Measurements from ENCODE around the gene LAMC1. TPM values are rescaled to one million over a fixed set of nuclear protein-coding genes. Genes with fewer than 3 reads are reported as not detected.
"Not testable (repeated sequence)": the region's sequence is repeated elsewhere in the genome, so short reads cannot be mapped to it uniquely, and the experiment has no call there.

LAMC1 gene
- total RNA-seq, 2 donors from 2014 or later = 273 to 362 TPM

- H3K27me3 ChIP-seq (replicated peaks; ENCODE audit: insufficient read depth) = no peaks in the 10 kb centered on the region
- ATAC-seq (ENCODE audit: insufficient number of reproducible peaks, low FRiP score, low read depth) (no peak), DNase-seq (ENCODE audit: low spot score) (no peak)
- H3K36me3 ChIP-seq = no peaks in the 10 kb centered on the region
- TF ChIP-seq, protein P1, sequence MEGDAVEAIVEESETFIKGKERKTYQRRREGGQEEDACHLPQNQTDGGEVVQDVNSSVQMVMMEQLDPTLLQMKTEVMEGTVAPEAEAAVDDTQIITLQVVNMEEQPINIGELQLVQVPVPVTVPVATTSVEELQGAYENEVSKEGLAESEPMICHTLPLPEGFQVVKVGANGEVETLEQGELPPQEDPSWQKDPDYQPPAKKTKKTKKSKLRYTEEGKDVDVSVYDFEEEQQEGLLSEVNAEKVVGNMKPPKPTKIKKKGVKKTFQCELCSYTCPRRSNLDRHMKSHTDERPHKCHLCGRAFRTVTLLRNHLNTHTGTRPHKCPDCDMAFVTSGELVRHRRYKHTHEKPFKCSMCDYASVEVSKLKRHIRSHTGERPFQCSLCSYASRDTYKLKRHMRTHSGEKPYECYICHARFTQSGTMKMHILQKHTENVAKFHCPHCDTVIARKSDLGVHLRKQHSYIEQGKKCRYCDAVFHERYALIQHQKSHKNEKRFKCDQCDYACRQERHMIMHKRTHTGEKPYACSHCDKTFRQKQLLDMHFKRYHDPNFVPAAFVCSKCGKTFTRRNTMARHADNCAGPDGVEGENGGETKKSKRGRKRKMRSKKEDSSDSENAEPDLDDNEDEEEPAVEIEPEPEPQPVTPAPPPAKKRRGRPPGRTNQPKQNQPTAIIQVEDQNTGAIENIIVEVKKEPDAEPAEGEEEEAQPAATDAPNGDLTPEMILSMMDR (IDR thresholded peaks at IDR 0.05) = no peak
- H3K4me1 ChIP-seq (ENCODE audit: control insufficient read depth in 1 of 2, low read depth in 2 of 2) = peaks cover 18 to 50% of the 10 kb centered on the region in 2 donors
- H3K9me3 ChIP-seq = no peaks in the 10 kb centered on the region
- H3K27ac ChIP-seq = no peak overlapping the region
- H3K4me3 ChIP-seq = no peak overlapping the region
Observed at GRCh38 chr1:183065168-183065706, 42.0 kb downstream of the LAMC1 start.

DNA sequence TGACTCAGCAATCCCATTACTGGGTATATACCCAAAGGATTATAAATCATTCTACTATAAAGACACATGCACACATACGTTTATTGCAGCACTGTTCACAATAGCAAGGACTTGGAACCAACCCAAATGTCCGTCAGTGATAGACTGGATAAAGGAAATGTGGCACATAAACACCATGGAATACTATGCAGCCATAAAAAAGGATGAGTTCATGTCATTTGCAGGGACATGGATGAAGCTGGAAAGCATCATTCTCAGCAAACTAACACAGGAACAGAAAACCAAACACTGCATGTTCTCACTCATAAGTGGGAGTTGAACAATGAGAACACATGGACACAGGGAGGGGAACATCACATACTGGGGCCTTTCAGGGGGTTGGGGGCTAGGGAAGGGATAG is 43.2 kb downstream of the LAMC1 start:
- H3K4me1 ChIP-seq (ENCODE audit: control insufficient read depth in 1 of 2, low read depth in 2 of 2) = peaks cover 22 to 50% of the 10 kb centered on the region in 2 donors
- not testable (repeated sequence) for H3K27ac ChIP-seq; H3K9me3 ChIP-seq; H3K4me3 ChIP-seq; H3K36me3 ChIP-seq; H3K27me3 ChIP-seq (replicated peaks; ENCODE audit: insufficient read depth); DNase-seq (ENCODE audit: low spot score); ATAC-seq (ENCODE audit: insufficient number of reproducible peaks, low FRiP score, low read depth)

DNA sequence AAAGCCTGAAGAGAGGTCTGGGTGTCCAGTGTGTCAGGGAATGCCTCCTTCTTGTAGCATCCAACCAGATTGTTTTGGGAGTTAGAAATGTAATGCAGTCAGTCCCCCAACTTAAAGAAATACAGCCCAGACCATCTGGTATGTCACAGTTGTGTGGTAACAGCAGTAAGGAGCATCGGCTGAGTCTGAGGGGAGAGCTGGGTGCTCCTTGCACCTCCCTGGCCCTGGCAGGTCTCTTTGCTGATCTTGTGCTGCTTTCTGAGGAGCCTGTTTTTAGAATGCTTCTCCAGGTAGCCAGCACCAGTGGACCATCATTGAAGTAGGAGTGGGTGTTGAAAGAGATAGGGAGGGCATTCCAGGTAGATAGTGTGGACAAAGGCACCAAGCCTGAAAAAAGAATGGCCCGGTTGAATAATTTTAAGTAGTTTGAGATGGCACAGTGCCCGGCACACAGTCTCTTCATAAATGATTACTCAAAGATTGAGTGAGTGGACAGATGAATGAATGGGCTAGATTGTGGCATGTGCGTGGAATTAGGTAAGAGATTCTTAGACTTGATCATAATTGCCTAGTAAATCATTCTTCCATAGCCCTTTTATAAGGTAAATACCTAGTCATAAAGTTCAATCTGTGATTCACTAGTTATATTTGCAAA is 46.5 kb downstream of the LAMC1 start:
- H3K36me3 ChIP-seq = no peaks in the 10 kb centered on the region
- no peak overlapping the region for H3K4me3 ChIP-seq
- H3K4me1 ChIP-seq (ENCODE audit: control insufficient read depth in 1 of 2, low read depth in 2 of 2) = peaks cover 37 to 63% of the 10 kb centered on the region in 2 donors
- no peaks in the 10 kb centered on the region for H3K27me3 ChIP-seq (replicated peaks; ENCODE audit: insufficient read depth)
- H3K9me3 ChIP-seq = no peaks in the 10 kb centered on the region
- DNase-seq (ENCODE audit: low spot score) (no peak), ATAC-seq (ENCODE audit: insufficient number of reproducible peaks, low FRiP score, low read depth) (no peak)
- TF ChIP-seq, protein P1 (IDR thresholded peaks at IDR 0.05) = no peak
- no peak overlapping the region for H3K27ac ChIP-seq

DNA sequence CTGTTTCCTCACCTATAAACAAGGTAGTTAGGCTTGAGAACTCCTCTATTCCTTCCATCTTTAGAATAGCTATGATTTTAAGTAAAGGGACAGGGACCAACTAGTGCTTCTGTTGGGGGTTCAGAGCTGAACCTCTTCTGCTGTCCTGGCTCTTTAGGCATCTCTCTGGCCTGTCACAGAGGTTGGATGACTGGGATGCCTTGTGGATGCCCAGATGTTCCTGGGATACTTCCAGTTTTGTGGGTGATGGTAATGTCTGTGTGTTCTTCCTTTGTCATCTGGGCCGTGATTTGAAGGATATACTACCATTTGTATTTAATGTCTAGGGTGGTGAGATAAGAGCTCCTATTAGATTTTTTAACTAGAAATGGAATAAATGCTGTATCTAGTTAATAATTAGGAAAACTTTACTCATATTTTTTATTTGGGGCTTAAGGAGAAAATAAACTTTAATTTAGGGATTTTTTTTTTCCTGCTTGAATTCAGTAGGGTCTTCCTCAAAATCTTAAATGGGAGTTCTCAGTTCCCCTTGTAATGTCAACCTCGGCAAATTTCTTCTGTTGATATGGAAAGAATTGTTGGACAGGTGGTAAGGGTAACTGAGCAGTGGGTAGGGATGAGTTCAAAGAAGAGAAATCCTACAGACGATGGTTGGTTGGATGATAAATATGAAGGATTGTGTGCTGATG is 47.2 kb downstream of the LAMC1 start:
- Histone ChIP-seq H3K4me1 (ENCODE audit: control insufficient read depth in 1 of 2, low read depth in 2 of 2) (peaks cover 38 to 70% of the 10 kb centered on the region in 2 donors), H3K4me3 (no peak overlapping the region), H3K27ac (no peak overlapping the region), H3K36me3 (no peaks in the 10 kb centered on the region), H3K9me3 (no peaks in the 10 kb centered on the region), H3K27me3 (replicated peaks; ENCODE audit: insufficient read depth) (no peaks in the 10 kb centered on the region)
- no peak for ATAC-seq (ENCODE audit: insufficient number of reproducible peaks, low FRiP score, low read depth)
- TF ChIP-seq, protein P1 (IDR thresholded peaks at IDR 0.05) = no peak
- no peak for DNase-seq (ENCODE audit: low spot score)

GRCh38 chr1:183070923-183071618 is 47.9 kb downstream of the LAMC1 start:
- ATAC-seq (ENCODE audit: insufficient number of reproducible peaks, low FRiP score, low read depth) = no peak
- Histone ChIP-seq H3K4me3 (no peak overlapping the region), H3K27me3 (replicated peaks; ENCODE audit: insufficient read depth) (no peaks in the 10 kb centered on the region), H3K36me3 (no peaks in the 10 kb centered on the region), H3K4me1 (ENCODE audit: control insufficient read depth in 1 of 2, low read depth in 2 of 2) (peaks cover 42 to 77% of the 10 kb centered on the region in 2 donors), H3K9me3 (no peaks in the 10 kb centered on the region), H3K27ac (no peak overlapping the region)
- no peak for DNase-seq (ENCODE audit: low spot score)
- TF ChIP-seq, protein P1 (IDR thresholded peaks at IDR 0.05) = no peak

DNA sequence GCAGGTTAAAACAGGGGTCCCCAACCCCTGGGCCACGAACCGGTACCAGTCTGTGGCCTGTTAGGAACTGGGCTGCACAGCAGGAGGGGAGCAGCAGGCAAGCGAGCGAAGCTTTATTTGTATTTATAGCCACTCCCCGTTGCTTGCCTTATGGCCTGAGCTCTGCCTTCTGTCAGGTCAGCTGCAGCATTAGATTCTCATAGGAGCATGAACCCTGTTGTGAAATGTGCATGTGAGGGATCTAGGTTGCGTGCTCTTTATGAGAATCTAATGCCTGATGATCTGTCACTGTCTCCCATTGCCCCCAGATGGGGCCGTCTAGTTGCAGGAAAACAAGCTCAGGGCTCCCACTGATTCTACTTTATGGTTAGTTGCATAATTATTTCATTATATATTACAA is 49.4 kb downstream of the LAMC1 start:
- H3K27me3 ChIP-seq (replicated peaks; ENCODE audit: insufficient read depth); H3K27ac ChIP-seq; ATAC-seq (ENCODE audit: insufficient number of reproducible peaks, low FRiP score, low read depth); H3K36me3 ChIP-seq; H3K9me3 ChIP-seq; DNase-seq (ENCODE audit: low spot score); H3K4me3 ChIP-seq: not testable (repeated sequence)
- peaks cover 49 to 90% of the 10 kb centered on the region in 2 donors for H3K4me1 ChIP-seq (ENCODE audit: control insufficient read depth in 1 of 2, low read depth in 2 of 2)
